ENCODE data around the gene USP17L27.
"Not testable (repeated sequence)": the region's sequence is repeated elsewhere in the genome, so short reads cannot be mapped to it uniquely, and the experiment has no call there.

USP17L27 gene, protein sequence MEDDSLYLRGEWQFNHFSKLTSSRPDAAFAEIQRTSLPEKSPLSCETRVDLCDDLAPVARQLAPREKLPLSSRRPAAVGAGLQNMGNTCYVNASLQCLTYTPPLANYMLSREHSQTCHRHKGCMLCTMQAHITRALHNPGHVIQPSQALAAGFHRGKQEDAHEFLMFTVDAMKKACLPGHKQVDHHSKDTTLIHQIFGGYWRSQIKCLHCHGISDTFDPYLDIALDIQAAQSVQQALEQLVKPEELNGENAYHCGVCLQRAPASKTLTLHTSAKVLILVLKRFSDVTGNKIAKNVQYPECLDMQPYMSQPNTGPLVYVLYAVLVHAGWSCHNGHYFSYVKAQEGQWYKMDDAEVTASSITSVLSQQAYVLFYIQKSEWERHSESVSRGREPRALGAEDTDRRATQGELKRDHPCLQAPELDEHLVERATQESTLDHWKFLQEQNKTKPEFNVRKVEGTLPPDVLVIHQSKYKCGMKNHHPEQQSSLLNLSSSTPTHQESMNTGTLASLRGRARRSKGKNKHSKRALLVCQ

DNA sequence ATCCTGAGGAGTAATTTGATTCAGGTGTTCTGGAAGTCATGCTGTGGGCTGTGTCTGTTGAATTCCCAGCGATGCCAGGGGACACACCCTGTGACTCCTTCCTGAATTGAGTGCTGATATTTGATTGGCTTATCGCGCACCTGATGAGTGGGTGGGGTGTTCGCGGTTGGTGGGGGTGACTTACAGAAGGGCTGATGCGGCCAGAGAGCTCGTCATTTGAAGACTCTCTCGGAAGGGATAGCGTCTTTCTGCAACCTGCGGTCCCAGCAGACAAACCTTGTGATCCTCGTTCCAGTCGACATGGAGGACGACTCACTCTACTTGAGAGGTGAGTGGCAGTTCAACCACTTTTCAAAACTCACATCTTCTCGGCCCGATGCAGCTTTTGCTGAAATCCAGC lies at the start of gene USP17L27:
Gene USP17L27 (plus strand): TSS at position 301 of the 400 bp plus-strand sequence. CDS start 0 bp downstream, at position 301.
- not testable (repeated sequence) for DNase-seq (ENCODE audit: low read depth, low spot score)

DNA sequence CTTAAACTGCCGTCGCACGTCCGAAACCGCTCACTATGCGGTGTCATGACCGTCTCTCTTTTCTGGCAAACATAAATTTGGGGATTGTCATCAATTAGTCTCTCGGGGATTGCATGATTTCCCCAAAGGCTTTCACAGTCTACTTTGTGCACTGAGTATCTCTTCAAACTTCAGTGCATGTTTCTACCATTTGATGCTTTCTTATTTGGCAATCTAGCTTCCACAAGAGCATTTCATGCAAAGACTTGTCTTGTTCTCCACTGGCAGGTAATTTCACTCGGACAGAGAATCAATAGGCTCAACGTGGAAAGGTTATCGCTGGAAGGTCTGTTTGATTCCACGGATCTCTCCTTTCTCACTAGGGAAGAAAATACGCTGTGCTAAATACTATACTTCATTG lies 19.8 kb upstream of the USP17L27 start:
- H3K9me3 ChIP-seq (ENCODE audit: low read depth, low read length); DNase-seq (ENCODE audit: low read depth, low spot score); H3K36me3 ChIP-seq (ENCODE audit: insufficient read depth, low read length); H3K27ac ChIP-seq; H3K4me3 ChIP-seq; H3K9ac ChIP-seq (ENCODE audit: insufficient read length): not testable (repeated sequence)

More for the DNA sequence above, at the start of gene USP17L27:
- H3K4me3 ChIP-seq; H3K9me3 ChIP-seq (ENCODE audit: low read depth, low read length); H3K27ac ChIP-seq; H3K9ac ChIP-seq (ENCODE audit: insufficient read length); H3K36me3 ChIP-seq (ENCODE audit: insufficient read depth, low read length): not testable (repeated sequence)

DNA sequence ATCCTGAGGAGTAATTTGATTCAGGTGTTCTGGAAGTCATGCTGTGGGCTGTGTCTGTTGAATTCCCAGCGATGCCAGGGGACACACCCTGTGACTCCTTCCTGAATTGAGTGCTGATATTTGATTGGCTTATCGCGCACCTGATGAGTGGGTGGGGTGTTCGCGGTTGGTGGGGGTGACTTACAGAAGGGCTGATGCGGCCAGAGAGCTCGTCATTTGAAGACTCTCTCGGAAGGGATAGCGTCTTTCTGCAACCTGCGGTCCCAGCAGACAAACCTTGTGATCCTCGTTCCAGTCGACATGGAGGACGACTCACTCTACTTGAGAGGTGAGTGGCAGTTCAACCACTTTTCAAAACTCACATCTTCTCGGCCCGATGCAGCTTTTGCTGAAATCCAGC lies 19.1 kb upstream of the USP17L27 start, which contains the start of gene USP17L24:
Gene USP17L24 (plus strand): TSS at position 301 of the 400 bp plus-strand sequence. CDS start 0 bp downstream, at position 301.
- not testable (repeated sequence) for H3K9ac ChIP-seq (ENCODE audit: insufficient read length); H3K36me3 ChIP-seq (ENCODE audit: insufficient read depth, low read length); H3K4me3 ChIP-seq; H3K9me3 ChIP-seq (ENCODE audit: low read depth, low read length); DNase-seq (ENCODE audit: low read depth, low spot score); H3K27ac ChIP-seq

DNA sequence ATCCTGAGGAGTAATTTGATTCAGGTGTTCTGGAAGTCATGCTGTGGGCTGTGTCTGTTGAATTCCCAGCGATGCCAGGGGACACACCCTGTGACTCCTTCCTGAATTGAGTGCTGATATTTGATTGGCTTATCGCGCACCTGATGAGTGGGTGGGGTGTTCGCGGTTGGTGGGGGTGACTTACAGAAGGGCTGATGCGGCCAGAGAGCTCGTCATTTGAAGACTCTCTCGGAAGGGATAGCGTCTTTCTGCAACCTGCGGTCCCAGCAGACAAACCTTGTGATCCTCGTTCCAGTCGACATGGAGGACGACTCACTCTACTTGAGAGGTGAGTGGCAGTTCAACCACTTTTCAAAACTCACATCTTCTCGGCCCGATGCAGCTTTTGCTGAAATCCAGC lies 14.3 kb upstream of the USP17L27 start, which contains the start of gene USP17L25:
Gene USP17L25 (plus strand): TSS at position 301 of the 400 bp plus-strand sequence. CDS start 0 bp downstream, at position 301.
- H3K36me3 ChIP-seq (ENCODE audit: insufficient read depth, low read length); H3K9ac ChIP-seq (ENCODE audit: insufficient read length); H3K9me3 ChIP-seq (ENCODE audit: low read depth, low read length); H3K4me3 ChIP-seq; H3K27ac ChIP-seq; DNase-seq (ENCODE audit: low read depth, low spot score): not testable (repeated sequence)

DNA sequence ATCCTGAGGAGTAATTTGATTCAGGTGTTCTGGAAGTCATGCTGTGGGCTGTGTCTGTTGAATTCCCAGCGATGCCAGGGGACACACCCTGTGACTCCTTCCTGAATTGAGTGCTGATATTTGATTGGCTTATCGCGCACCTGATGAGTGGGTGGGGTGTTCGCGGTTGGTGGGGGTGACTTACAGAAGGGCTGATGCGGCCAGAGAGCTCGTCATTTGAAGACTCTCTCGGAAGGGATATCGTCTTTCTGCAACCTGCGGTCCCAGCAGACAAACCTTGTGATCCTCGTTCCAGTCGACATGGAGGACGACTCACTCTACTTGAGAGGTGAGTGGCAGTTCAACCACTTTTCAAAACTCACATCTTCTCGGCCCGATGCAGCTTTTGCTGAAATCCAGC lies 9.6 kb upstream of the USP17L27 start, which contains the start of gene USP17L26:
Gene USP17L26 (plus strand): TSS at position 301 of the 400 bp plus-strand sequence. CDS start 0 bp downstream, at position 301.
- H3K36me3 ChIP-seq (ENCODE audit: insufficient read depth, low read length); H3K27ac ChIP-seq; H3K9me3 ChIP-seq (ENCODE audit: low read depth, low read length); DNase-seq (ENCODE audit: low read depth, low spot score); H3K9ac ChIP-seq (ENCODE audit: insufficient read length); H3K4me3 ChIP-seq: not testable (repeated sequence)

DNA sequence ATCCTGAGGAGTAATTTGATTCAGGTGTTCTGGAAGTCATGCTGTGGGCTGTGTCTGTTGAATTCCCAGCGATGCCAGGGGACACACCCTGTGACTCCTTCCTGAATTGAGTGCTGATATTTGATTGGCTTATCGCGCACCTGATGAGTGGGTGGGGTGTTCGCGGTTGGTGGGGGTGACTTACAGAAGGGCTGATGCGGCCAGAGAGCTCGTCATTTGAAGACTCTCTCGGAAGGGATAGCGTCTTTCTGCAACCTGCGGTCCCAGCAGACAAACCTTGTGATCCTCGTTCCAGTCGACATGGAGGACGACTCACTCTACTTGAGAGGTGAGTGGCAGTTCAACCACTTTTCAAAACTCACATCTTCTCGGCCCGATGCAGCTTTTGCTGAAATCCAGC lies 4.8 kb upstream of the USP17L27 start, which contains the start of gene USP17L5:
Gene USP17L5 (plus strand): TSS at position 301 of the 400 bp plus-strand sequence. CDS start 0 bp downstream, at position 301.
- not testable (repeated sequence) for H3K4me3 ChIP-seq; DNase-seq (ENCODE audit: low read depth, low spot score); H3K27ac ChIP-seq; H3K9ac ChIP-seq (ENCODE audit: insufficient read length); H3K36me3 ChIP-seq (ENCODE audit: insufficient read depth, low read length); H3K9me3 ChIP-seq (ENCODE audit: low read depth, low read length)

DNA sequence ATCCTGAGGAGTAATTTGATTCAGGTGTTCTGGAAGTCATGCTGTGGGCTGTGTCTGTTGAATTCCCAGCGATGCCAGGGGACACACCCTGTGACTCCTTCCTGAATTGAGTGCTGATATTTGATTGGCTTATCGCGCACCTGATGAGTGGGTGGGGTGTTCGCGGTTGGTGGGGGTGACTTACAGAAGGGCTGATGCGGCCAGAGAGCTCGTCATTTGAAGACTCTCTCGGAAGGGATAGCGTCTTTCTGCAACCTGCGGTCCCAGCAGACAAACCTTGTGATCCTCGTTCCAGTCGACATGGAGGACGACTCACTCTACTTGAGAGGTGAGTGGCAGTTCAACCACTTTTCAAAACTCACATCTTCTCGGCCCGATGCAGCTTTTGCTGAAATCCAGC lies 4.6 kb downstream of the USP17L27 start, which contains the start of gene USP17L28:
Gene USP17L28 (plus strand): TSS at position 301 of the 400 bp plus-strand sequence. CDS start 0 bp downstream, at position 301.
- H3K36me3 ChIP-seq (ENCODE audit: insufficient read depth, low read length); H3K9me3 ChIP-seq (ENCODE audit: low read depth, low read length); DNase-seq (ENCODE audit: low read depth, low spot score); H3K4me3 ChIP-seq; H3K9ac ChIP-seq (ENCODE audit: insufficient read length); H3K27ac ChIP-seq: not testable (repeated sequence)

DNA sequence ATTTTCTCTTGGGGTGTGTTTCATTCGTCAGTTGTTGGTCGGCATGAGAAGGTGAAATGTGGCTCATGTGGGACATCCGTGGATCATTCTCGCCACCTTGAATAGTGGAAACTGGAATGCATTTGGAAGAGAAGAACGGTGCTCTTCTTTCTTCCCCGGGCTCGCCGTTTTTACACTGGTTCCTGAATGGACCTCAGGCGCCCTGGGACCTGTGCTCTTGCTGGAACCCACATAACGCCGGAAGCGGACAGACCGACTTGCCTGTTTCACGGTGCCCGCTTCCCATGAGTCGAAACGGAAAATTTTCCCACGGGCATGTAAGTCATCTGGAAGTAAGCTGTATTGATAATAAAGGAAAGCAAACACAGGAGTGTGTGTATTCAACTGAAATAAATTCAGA lies 6.9 kb downstream of the USP17L27 start:
- DNase-seq (ENCODE audit: low read depth, low spot score); H3K4me3 ChIP-seq; H3K9me3 ChIP-seq (ENCODE audit: low read depth, low read length); H3K27ac ChIP-seq; H3K36me3 ChIP-seq (ENCODE audit: insufficient read depth, low read length); H3K9ac ChIP-seq (ENCODE audit: insufficient read length): not testable (repeated sequence)

DNA sequence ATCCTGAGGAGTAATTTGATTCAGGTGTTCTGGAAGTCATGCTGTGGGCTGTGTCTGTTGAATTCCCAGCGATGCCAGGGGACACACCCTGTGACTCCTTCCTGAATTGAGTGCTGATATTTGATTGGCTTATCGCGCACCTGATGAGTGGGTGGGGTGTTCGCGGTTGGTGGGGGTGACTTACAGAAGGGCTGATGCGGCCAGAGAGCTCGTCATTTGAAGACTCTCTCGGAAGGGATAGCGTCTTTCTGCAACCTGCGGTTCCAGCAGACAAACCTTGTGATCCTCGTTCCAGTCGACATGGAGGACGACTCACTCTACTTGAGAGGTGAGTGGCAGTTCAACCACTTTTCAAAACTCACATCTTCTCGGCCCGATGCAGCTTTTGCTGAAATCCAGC lies 9.4 kb downstream of the USP17L27 start, which contains the start of gene USP17L29:
Gene USP17L29 (plus strand): TSS at position 301 of the 400 bp plus-strand sequence. CDS start 0 bp downstream, at position 301.
- H3K36me3 ChIP-seq (ENCODE audit: insufficient read depth, low read length); H3K4me3 ChIP-seq; H3K9me3 ChIP-seq (ENCODE audit: low read depth, low read length); H3K9ac ChIP-seq (ENCODE audit: insufficient read length); H3K27ac ChIP-seq; DNase-seq (ENCODE audit: low read depth, low spot score): not testable (repeated sequence)

DNA sequence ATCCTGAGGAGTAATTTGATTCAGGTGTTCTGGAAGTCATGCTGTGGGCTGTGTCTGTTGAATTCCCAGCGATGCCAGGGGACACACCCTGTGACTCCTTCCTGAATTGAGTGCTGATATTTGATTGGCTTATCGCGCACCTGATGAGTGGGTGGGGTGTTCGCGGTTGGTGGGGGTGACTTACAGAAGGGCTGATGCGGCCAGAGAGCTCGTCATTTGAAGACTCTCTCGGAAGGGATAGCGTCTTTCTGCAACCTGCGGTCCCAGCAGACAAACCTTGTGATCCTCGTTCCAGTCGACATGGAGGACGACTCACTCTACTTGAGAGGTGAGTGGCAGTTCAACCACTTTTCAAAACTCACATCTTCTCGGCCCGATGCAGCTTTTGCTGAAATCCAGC lies 18.9 kb downstream of the USP17L27 start, which contains the start of gene USP17L30:
Gene USP17L30 (plus strand): TSS at position 301 of the 400 bp plus-strand sequence. CDS start 0 bp downstream, at position 301.
- not testable (repeated sequence) for DNase-seq (ENCODE audit: low read depth, low spot score)

DNA sequence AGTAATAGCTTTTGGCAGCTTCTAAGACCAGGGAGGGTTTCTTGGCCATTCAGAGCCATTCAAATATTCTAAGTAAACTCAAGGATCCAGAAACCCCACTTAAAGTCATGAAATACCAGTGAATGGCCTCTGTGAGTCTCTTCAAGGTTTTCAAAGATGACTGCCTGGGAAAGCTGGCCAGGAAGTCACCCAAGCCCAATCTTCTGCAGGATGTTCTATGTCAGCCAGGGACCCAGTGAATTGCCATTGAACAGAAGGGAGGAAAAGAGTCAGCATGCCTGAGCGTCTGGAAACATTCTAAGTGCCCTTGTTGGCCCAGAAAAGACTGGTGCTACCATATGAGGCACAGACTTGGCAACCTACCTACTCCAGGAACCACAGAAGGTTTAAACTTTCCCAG lies 35.9 kb downstream of the USP17L27 start:
- H3K36me3 ChIP-seq (ENCODE audit: insufficient read depth, low read length); DNase-seq (ENCODE audit: low read depth, low spot score); H3K4me3 ChIP-seq; H3K27ac ChIP-seq; H3K9me3 ChIP-seq (ENCODE audit: low read depth, low read length); H3K9ac ChIP-seq (ENCODE audit: insufficient read length): not testable (repeated sequence)

More for the DNA sequence above, 18.9 kb downstream of the USP17L27 start, which contains the start of gene USP17L30:
- not testable (repeated sequence) for H3K36me3 ChIP-seq (ENCODE audit: insufficient read depth, low read length); H3K4me3 ChIP-seq; H3K9me3 ChIP-seq (ENCODE audit: low read depth, low read length); H3K9ac ChIP-seq (ENCODE audit: insufficient read length); H3K27ac ChIP-seq

DNA sequence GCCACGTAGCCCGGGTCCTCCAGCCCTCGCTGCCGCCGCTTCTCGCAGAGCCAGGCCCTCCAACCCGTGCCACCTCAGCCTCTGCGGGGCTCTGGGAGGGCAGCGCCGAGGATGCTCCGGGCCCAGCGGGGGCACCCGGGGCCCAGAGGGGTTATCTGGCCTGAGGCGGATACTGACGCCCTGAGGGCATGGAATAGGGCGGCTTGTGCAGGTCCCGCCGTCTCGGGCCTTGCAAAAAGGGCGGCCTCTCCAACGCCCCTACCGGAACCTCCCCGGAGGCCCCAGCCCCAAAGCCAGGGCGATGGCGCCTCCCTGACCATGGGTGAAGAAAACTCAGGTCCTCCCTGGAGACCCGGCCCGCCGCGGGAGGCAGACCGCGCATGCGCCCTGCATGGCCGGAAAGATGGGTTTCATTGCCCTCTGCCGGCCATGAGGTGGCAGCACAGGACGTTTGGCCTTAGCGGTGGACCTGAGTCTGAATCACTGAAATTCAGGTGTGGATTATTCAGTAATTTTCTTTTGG lies 37.1 kb downstream of the USP17L27 start:
- not testable (repeated sequence) for H3K9me3 ChIP-seq (ENCODE audit: low read depth, low read length); H3K36me3 ChIP-seq (ENCODE audit: insufficient read depth, low read length); H3K4me3 ChIP-seq; DNase-seq (ENCODE audit: low read depth, low spot score); H3K9ac ChIP-seq (ENCODE audit: insufficient read length); H3K27ac ChIP-seq

Measured in SK-N-MC (cell line).